NCI-H1436 treated with DMSO at 0.1 percent for 48 hours (cell line): ENCODE data around the gene PRRC2B.

Experiments used
- DNase-seq: peaks from one replicate; lab custom pipeline; 2025; lab: John Stamatoyannopoulos, UW

PRRC2B gene

GRCh38 chr9:131516930-131517329 is 123.0 kb downstream of the PRRC2B start:
- no peak for DNase-seq

GRCh38 chr9:131517761-131518190 is 123.9 kb downstream of the PRRC2B start:
- DNase-seq, result no peak

GRCh38 chr9:131518553-131518952 is 124.7 kb downstream of the PRRC2B start:
- no peak for DNase-seq

- no peak for DNase-seq
These were observed 126.6 kb downstream of the PRRC2B start for GRCh38 chr9:131520503-131520902.

GRCh38 chr9:131521203-131521602 is 127.3 kb downstream of the PRRC2B start:
- DNase-seq, result no peak

- no peak for DNase-seq
These were observed 127.9 kb downstream of the PRRC2B start for GRCh38 chr9:131521822-131522221.

GRCh38 chr9:131522257-131523085 is 128.6 kb downstream of the PRRC2B start:
- DNase-seq, result no peak

GRCh38 chr9:131523086-131523388 is 129.2 kb downstream of the PRRC2B start:
- no peak for DNase-seq

- no peak for DNase-seq
These were observed 129.9 kb downstream of the PRRC2B start for GRCh38 chr9:131523451-131524435.

- no peak for DNase-seq
These were observed 130.9 kb downstream of the PRRC2B start for GRCh38 chr9:131524665-131525315.

- no peak for DNase-seq
These were observed 132.0 kb downstream of the PRRC2B start for GRCh38 chr9:131525643-131526565.

GRCh38 chr9:131528186-131528585 is 134.3 kb downstream of the PRRC2B start:
- DNase-seq, result no peak

- DNase-seq, result no peak
These were observed 135.1 kb downstream of the PRRC2B start for GRCh38 chr9:131528886-131529505.

- no peak for DNase-seq
These were observed 136.0 kb downstream of the PRRC2B start for GRCh38 chr9:131529597-131530545.

GRCh38 chr9:131530546-131530919 is 136.6 kb downstream of the PRRC2B start:
- DNase-seq, result no peak

GRCh38 chr9:131530920-131531832 is 137.3 kb downstream of the PRRC2B start, which contains the start of gene UCK1:
UCK1 (minus strand) TSS chr9:131531263; CDS start chr9:131531174, 89 bp downstream.
- peak; percentile 11 for DNase-seq

GRCh38 chr9:131534721-131535237 is 140.9 kb downstream of the PRRC2B start:
- no peak for DNase-seq

- DNase-seq, result no peak
These were observed 144.1 kb downstream of the PRRC2B start for GRCh38 chr9:131537946-131538345.
